SK-N-SH treated with all-trans-retinoic acid at 6 μM for 48 hours (cell line): Measurements from ENCODE around the gene TMEM94.

Source experiments
- ATAC-seq: fragments of 200-7000 bp; cut with Tn5 transposase; 3 replicates; pipeline ENCODE4 v1.9.1; 2020; ENCODE audit warnings: mild to moderate bottlenecking, moderate library complexity
- ARNTL ChIP-seq: fragments of 450-650 bp; formaldehyde crosslinking; IDR thresholded peaks from 2 replicates; pipeline ENCODE4 v1.5.0; 2020; ENCODE audit warnings: low read depth, mild to moderate bottlenecking, moderate library complexity, borderline replicate concordance
- BACH2 ChIP-seq: fragments of 250-450 bp; sonication (Bioruptor Pico); IDR thresholded peaks from 2 replicates; pipeline ENCODE4 v1.9.0; 2021; ENCODE audit warnings: mild to moderate bottlenecking, borderline replicate concordance
- CREB5 ChIP-seq: fragments of 250-450 bp; sonication (Bioruptor Pico); IDR thresholded peaks from 2 replicates; pipeline ENCODE4 v1.5.1; 2020; ENCODE audit warnings: low read depth, mild to moderate bottlenecking, moderate library complexity
- CSDC2 ChIP-seq: fragments of 250-450 bp; sonication (Bioruptor Pico); IDR thresholded peaks from 2 replicates; pipeline ENCODE4 v1.5.0; 2020; ENCODE audit warnings: mild to moderate bottlenecking, moderate library complexity
- ISL1 ChIP-seq: fragments of 250-450 bp; sonication (Bioruptor Pico); IDR thresholded peaks from 2 replicates; pipeline ENCODE4 v2.1.2; 2022; ENCODE audit warnings: mild to moderate bottlenecking, moderate library complexity
- POU6F1 ChIP-seq: fragments of 250-450 bp; sonication (Bioruptor Pico); IDR thresholded peaks from 2 replicates; pipeline ENCODE4 v1.8.0; 2021; ENCODE audit warnings: low read depth, mild to moderate bottlenecking, moderate library complexity, borderline replicate concordance
- PPARA ChIP-seq: fragments of 250-450 bp; sonication (Bioruptor Pico); IDR thresholded peaks from 2 replicates; pipeline ENCODE4 v1.5.0; 2020; ENCODE audit warnings: mild to moderate bottlenecking, borderline replicate concordance
- SNAI2 ChIP-seq: fragments of 250-450 bp; sonication (Bioruptor Pico); IDR thresholded peaks from 2 replicates; pipeline ENCODE4 v1.5.0; 2020; ENCODE audit warnings: mild to moderate bottlenecking, moderate library complexity
- TCF4 ChIP-seq: fragments of 250-450 bp; sonication (Bioruptor Pico); IDR thresholded peaks from 2 replicates; pipeline ENCODE4 v1.8.0; 2021; ENCODE audit warnings: mild to moderate bottlenecking, moderate library complexity, borderline replicate concordance
- TOX ChIP-seq: fragments of 250-450 bp; sonication (Bioruptor Pico); IDR thresholded peaks from 2 replicates; pipeline ENCODE4 v1.8.0; 2021; ENCODE audit warnings: mild to moderate bottlenecking, moderate library complexity, borderline replicate concordance
- ZC3H10 ChIP-seq: fragments of 250-450 bp; sonication (Bioruptor Pico); IDR thresholded peaks from 2 replicates; pipeline ENCODE4 v1.5.1; 2021; ENCODE audit warnings: mild to moderate bottlenecking, moderate library complexity
- ZFP3 ChIP-seq: fragments of 250-450 bp; sonication (Bioruptor Pico); IDR thresholded peaks from 2 replicates; pipeline ENCODE4 v1.5.0; 2020; ENCODE audit warnings: mild to moderate bottlenecking, moderate library complexity
- ZFP30 ChIP-seq: fragments of 450-650 bp; formaldehyde crosslinking; IDR thresholded peaks from 2 replicates; pipeline ENCODE4 v1.5.0; 2022; ENCODE audit warnings: mild to moderate bottlenecking, moderate library complexity
- ZNF565 ChIP-seq: fragments of 450-650 bp; formaldehyde crosslinking; conservative IDR thresholded peaks from 2 replicates; pipeline ENCODE4 v1.5.0; 2020; ENCODE audit warnings: low read depth, mild to moderate bottlenecking, moderate library complexity
- ZNF70 ChIP-seq: fragments of 450-650 bp; formaldehyde crosslinking; IDR thresholded peaks from 2 replicates; pipeline ENCODE4 v1.5.0; 2020; ENCODE audit warnings: mild to moderate bottlenecking, moderate library complexity
- ZNF8 ChIP-seq: fragments of 450-650 bp; formaldehyde crosslinking; IDR thresholded peaks from 2 replicates; pipeline ENCODE4 v1.5.0; 2020; ENCODE audit warnings: mild to moderate bottlenecking, moderate library complexity
- TF ChIP-seq, protein P1 (sequence below): fragments of 250-450 bp; sonication (Bioruptor Pico); IDR thresholded peaks from 2 replicates; pipeline ENCODE4 v1.8.0; 2020; ENCODE audit warnings: mild to moderate bottlenecking, moderate library complexity, borderline replicate concordance
- TF ChIP-seq, protein P2 (sequence below): fragments of 250-450 bp; sonication (Bioruptor Pico); IDR thresholded peaks from 2 replicates; pipeline ENCODE4 v1.5.0; 2020; ENCODE audit warnings: mild to moderate bottlenecking, moderate library complexity
- TF ChIP-seq, protein P3 (sequence below): fragments of 250-450 bp; sonication (Bioruptor Pico); IDR thresholded peaks from 2 replicates; pipeline ENCODE4 v1.5.1; 2021; ENCODE audit warnings: mild to moderate bottlenecking, moderate library complexity

The TMEM94 gene

DNA sequence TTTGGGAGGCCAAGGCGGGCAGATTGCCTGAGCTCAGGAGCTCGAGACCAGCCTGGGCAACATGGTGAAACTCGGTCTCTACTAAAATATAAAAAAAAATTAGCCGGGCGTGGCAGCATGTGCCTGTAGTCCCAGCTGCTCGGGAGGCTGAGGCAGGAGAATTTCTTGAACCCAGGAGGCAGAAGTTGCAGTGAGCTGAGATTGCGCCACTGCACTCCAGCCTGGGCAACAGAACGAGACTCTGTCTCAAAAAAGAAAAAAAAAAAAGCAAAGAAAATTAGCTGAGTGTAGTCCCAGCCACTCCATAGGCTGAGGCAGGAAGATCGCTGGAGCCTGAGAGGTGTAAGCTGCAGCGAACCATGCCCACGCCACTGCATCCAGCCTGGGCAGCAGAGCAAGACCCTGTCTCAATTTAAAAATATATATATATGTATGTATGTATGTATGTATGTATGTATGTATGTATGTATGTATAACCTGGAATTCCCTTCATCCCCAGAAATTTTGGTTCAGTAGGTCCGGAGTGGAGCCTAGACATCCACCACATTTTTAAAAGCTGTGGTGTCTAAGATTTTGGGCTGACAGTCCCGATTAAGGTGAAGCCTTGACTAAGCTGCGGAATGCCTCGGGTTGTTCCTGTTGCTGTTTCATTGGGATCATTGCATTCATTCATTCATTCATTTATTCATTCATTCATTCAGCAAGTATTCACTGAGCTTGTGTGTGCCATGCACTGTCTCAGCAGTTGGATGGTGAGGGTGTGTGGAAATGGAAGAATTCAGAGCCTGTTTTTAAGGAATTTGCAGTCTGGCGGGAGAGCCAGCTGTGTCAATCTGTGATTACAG is 25.9 kb downstream of the TMEM94 start:
- no peak for TF ChIP-seq ZNF8 (CRISPR knock-in tag)
- TF ChIP-seq ISL1 (CRISPR knock-in tag): no peak
- no peak for TF ChIP-seq ZFP3 (CRISPR knock-in tag)
- TF ChIP-seq SNAI2 (CRISPR knock-in tag): no peak
- TF ChIP-seq CSDC2 (CRISPR knock-in tag): no peak
- TF ChIP-seq CREB5 (CRISPR knock-in tag): no peak
- TF ChIP-seq ZFP30: no peak
- TF ChIP-seq TCF4 (CRISPR knock-in tag): no peak
- no peak for TF ChIP-seq ARNTL
- TF ChIP-seq BACH2 (CRISPR knock-in tag): no peak
- no peak for TF ChIP-seq POU6F1 (CRISPR knock-in tag)
- TF ChIP-seq, protein P1, sequence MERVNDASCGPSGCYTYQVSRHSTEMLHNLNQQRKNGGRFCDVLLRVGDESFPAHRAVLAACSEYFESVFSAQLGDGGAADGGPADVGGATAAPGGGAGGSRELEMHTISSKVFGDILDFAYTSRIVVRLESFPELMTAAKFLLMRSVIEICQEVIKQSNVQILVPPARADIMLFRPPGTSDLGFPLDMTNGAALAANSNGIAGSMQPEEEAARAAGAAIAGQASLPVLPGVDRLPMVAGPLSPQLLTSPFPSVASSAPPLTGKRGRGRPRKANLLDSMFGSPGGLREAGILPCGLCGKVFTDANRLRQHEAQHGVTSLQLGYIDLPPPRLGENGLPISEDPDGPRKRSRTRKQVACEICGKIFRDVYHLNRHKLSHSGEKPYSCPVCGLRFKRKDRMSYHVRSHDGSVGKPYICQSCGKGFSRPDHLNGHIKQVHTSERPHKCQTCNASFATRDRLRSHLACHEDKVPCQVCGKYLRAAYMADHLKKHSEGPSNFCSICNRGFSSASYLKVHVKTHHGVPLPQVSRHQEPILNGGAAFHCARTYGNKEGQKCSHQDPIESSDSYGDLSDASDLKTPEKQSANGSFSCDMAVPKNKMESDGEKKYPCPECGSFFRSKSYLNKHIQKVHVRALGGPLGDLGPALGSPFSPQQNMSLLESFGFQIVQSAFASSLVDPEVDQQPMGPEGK: no peak
- TF ChIP-seq ZNF565: no peak
- no peak for TF ChIP-seq TOX
- TF ChIP-seq PPARA (CRISPR knock-in tag): no peak
- ATAC-seq: no peak

- ATAC-seq: no peak
Observed at GRCh38 chr17:75485688-75486087, 29.3 kb downstream of the TMEM94 start.

More at GRCh38 chr17:75485688-75486087, 29.3 kb downstream of the TMEM94 start:
- TF ChIP-seq ZFP30: no peak
- no peak for TF ChIP-seq POU6F1 (CRISPR knock-in tag)
- TF ChIP-seq ZNF8 (CRISPR knock-in tag): no peak
- TF ChIP-seq, protein P2, sequence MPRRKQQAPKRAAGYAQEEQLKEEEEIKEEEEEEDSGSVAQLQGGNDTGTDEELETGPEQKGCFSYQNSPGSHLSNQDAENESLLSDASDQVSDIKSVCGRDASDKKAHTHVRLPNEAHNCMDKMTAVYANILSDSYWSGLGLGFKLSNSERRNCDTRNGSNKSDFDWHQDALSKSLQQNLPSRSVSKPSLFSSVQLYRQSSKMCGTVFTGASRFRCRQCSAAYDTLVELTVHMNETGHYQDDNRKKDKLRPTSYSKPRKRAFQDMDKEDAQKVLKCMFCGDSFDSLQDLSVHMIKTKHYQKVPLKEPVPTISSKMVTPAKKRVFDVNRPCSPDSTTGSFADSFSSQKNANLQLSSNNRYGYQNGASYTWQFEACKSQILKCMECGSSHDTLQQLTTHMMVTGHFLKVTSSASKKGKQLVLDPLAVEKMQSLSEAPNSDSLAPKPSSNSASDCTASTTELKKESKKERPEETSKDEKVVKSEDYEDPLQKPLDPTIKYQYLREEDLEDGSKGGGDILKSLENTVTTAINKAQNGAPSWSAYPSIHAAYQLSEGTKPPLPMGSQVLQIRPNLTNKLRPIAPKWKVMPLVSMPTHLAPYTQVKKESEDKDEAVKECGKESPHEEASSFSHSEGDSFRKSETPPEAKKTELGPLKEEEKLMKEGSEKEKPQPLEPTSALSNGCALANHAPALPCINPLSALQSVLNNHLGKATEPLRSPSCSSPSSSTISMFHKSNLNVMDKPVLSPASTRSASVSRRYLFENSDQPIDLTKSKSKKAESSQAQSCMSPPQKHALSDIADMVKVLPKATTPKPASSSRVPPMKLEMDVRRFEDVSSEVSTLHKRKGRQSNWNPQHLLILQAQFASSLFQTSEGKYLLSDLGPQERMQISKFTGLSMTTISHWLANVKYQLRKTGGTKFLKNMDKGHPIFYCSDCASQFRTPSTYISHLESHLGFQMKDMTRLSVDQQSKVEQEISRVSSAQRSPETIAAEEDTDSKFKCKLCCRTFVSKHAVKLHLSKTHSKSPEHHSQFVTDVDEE (CRISPR knock-in tag): no peak
- TF ChIP-seq ZNF565: no peak
- TF ChIP-seq TOX: no peak
- no peak for TF ChIP-seq ZC3H10 (CRISPR knock-in tag)
- TF ChIP-seq, protein P1: no peak
- TF ChIP-seq ZNF70 (CRISPR knock-in tag): no peak
- no peak for TF ChIP-seq SNAI2 (CRISPR knock-in tag)
- TF ChIP-seq, protein P3, sequence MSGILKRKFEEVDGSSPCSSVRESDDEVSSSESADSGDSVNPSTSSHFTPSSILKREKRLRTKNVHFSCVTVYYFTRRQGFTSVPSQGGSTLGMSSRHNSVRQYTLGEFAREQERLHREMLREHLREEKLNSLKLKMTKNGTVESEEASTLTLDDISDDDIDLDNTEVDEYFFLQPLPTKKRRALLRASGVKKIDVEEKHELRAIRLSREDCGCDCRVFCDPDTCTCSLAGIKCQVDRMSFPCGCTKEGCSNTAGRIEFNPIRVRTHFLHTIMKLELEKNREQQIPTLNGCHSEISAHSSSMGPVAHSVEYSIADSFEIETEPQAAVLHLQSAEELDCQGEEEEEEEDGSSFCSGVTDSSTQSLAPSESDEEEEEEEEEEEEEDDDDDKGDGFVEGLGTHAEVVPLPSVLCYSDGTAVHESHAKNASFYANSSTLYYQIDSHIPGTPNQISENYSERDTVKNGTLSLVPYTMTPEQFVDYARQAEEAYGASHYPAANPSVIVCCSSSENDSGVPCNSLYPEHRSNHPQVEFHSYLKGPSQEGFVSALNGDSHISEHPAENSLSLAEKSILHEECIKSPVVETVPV: no peak
- TF ChIP-seq CREB5 (CRISPR knock-in tag): no peak
- TF ChIP-seq, all 23 proteins: peak for 0
